Adrenal gland (tissue), 12 donors: ENCODE measurements around the gene KCNMA1. TPM values are rescaled to one million over a fixed set of nuclear protein-coding genes. Genes with fewer than 3 reads are reported as not detected.

Source experiments
- DNase-seq, 7 donors: peaks; one replicate each; pipeline ENCODE4 v3.0.0-alpha.2; 2019 to 2020
- H3K27ac ChIP-seq, 5 donors: fragments of 200-600 bp; sonication (generic) in 4 of 5; 1 replicate in 3 of 5; 2 replicates in 2 of 5; pipeline versions ENCODE4 v1.5.1 to v1.8.0; 2016 to 2020; ENCODE audit warnings: mild to moderate bottlenecking in 1 of 5
- H3K27me3 ChIP-seq: fragments of 200-600 bp; 2 replicates; pipeline ENCODE4 v1.8.0; 2021
- H3K36me3 ChIP-seq, 2 donors: fragments of 200-600 bp; replicated peaks in 1 of 2; 1 replicate in 1 of 2; 2 replicates in 1 of 2; pipeline versions ENCODE4 v1.5.1 to v1.8.0; 2018 to 2022
- H3K4me1 ChIP-seq, 2 donors: fragments of 200-600 bp; replicated peaks in 1 of 2; 1 replicate in 1 of 2; 2 replicates in 1 of 2; pipeline versions ENCODE4 v1.5.1 to v1.8.0; 2018 to 2021
- H3K4me3 ChIP-seq, 4 donors: fragments of 200-600 bp; sonication (generic) in 3 of 4; one replicate each; pipeline ENCODE4 v1.5.1; 2016 to 2018
- H3K9me3 ChIP-seq, 3 donors: fragments of 200-600 bp; sonication (generic) in 1 of 3; replicated peaks in 1 of 3; 1 replicate in 2 of 3; 2 replicates in 1 of 3; pipeline versions ENCODE4 v1.5.1 to v1.8.0; 2016 to 2021
- POLR2A ChIP-seq, 2 donors: fragments of 450-650 bp; IDR thresholded peaks; one replicate each; pipeline ENCODE4 v1.6.1; 2017; ENCODE audit warnings: antibody characterized with exemption in 2 of 2, mild to moderate bottlenecking in 2 of 2, moderate library complexity in 1 of 2
- WGBS, 4 donors: extraction: QIAGEN DNeasy Blood & Tissue Kit in 2 of 4; methylation state at CpG; one replicate each; pipeline versions ENCODE4 v1.1.5 to v1.1.7; 2013 to 2017; 5-methylcytosine and 5-hydroxymethylcytosine counted together
- intact Hi-C, 2 donors: fragments of 100-400 bp; cut with DNase I; formaldehyde crosslinking; loops; one replicate each; pipeline versions ENCODE4 v1.14.1 to v1.15.0; 2022 to 2023
- polyA plus RNA-seq, 3 donors: library from polyadenylated mRNA; stranded (reverse); fragments of 200-250 nt in 2 of 3; fragments of 350-450 nt in 1 of 3; fragmentation: Illumina TruSeq in 1 of 3; extraction: RNeasy Lipid Tissue Mini Kit (QIAGEN cat#74804) in 1 of 3; gene quantifications; one replicate each; pipeline ENCODE4 v1.2.3, GENCODE V29; 2013 to 2014
- total RNA-seq, 9 donors: library from RNA; depleted of rRNA in 4 of 9; stranded (reverse); fragments of >200 nt in 4 of 9; fragments of 120-200 nt in 1 of 9; fragmentation: NEBNext Ultra II Directional in 1 of 9; extraction: Animal tissue kit (Norgen Biotek cat#: 25700) in 1 of 9; gene quantifications; one replicate each; pipeline versions ENCODE4 v1.1.0 to v1.2.4, GENCODE V29; 2013 to 2023
- TF ChIP-seq, protein P1 (sequence below), 6 experiments: fragments of 450-650 bp in 4 of 6; fragments of 200-600 bp in 2 of 6; sonication (generic) in 1 of 6; IDR thresholded peaks; 1 replicate in 5 of 6; 2 replicates in 1 of 6; pipeline versions ENCODE4 v1.5.1 to v1.8.0; 2016 to 2021; ENCODE audit warnings: antibody characterized with exemption in 6 of 6, mild to moderate bottlenecking in 2 of 6, moderate library complexity in 1 of 6
- donor health status: healthy with polysubstance abuse.
- donor health status: Bipolar disorder and iron deficiency.
- donor health status: DM: yes; HTN: yes; CAD: no.
- donor health status: DM: no; HTN: no; CAD: no.
- donor health status: DM: no; HTN: no; CAD: no.
- donor health status: DM: yes; HTN: yes; CAD: no.

The KCNMA1 gene
- total and polyA plus RNA-seq, 12 donors: 6.4 to 37.7 (median 13.4) TPM

DNA sequence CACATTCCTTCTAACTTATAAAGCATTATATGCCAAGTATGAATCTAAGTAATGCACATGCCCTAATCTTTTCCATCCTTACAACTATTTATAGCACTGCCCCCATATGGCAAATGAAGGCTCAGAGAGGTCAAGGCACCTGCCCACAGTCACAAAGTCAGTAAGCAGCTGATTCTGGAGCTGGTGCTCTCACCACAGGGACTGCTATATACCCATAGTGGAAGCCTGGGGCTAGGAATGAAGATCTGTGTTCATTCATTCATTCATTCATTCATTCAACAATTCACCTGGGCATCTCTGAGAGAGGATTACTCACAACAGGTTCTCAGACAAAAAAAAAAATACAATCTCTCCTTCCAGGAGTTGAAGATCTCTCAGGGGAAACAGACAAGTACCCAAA lies 213.4 kb downstream of the KCNMA1 start:
- Histone ChIP-seq H3K9me3 (no peaks in the 10 kb centered on the region), H3K27ac (no peak overlapping the region), H3K27me3 (no peaks in the 10 kb centered on the region), H3K36me3 (no peaks in the 10 kb centered on the region), H3K4me3 (no peak overlapping the region), H3K4me1 (peaks cover 8 to 27% of the 10 kb centered on the region in 2 donors)
- DNase-seq: no peak
- intact Hi-C loops: no loop called here
- TF ChIP-seq, protein P1, sequence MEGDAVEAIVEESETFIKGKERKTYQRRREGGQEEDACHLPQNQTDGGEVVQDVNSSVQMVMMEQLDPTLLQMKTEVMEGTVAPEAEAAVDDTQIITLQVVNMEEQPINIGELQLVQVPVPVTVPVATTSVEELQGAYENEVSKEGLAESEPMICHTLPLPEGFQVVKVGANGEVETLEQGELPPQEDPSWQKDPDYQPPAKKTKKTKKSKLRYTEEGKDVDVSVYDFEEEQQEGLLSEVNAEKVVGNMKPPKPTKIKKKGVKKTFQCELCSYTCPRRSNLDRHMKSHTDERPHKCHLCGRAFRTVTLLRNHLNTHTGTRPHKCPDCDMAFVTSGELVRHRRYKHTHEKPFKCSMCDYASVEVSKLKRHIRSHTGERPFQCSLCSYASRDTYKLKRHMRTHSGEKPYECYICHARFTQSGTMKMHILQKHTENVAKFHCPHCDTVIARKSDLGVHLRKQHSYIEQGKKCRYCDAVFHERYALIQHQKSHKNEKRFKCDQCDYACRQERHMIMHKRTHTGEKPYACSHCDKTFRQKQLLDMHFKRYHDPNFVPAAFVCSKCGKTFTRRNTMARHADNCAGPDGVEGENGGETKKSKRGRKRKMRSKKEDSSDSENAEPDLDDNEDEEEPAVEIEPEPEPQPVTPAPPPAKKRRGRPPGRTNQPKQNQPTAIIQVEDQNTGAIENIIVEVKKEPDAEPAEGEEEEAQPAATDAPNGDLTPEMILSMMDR (IDR thresholded peaks at IDR 0.05): no peak
- TF ChIP-seq POLR2A (IDR thresholded peaks at IDR 0.05): no peak

DNA sequence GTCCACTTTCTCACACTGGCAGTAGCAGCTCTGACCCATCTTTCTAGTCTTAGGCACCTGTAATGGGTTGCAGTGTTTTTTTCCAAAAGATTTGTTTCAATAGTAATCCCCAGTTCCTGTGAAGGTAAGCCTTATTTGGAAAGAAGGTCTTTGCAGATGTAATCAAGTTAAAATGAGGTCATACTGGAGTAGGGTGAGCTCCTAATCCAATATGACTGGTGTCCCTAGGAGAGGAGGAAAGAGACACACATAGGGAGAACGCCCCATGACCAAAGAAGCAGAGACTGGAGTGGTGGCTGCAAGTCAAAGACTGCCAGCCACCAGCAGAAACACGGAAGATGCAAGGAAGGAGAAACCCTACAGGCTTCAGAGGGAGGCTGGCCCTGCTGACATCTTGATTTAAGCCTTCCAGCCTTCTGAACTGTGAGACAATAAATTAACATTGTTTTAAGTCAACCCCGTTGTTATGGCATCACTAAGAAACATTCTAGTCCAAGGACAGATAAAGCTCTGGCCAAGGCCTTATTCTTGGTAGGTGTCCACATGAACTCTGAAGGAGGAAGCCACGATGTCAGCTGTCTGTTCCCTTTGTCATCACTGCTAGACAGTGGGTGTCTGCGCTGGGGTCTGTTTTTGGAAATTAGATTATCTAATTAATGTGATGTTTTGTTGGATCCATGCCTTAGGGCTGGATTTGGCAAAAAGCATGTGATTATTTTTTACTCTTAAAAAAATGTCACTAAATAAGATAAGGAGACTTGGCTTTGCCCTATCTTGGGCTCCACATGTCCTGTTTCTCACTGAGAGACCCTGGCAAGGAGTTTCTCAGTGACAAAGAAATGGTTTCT lies 214.9 kb downstream of the KCNMA1 start:
- no peaks in the 10 kb centered on the region for H3K36me3 ChIP-seq
- no peaks in the 10 kb centered on the region for H3K9me3 ChIP-seq
- H3K27ac ChIP-seq: peak overlapping the region in 1 of 5 donors; percentile 54
- DNase-seq: peak; percentile 40 to 81 (median 67)
- no peak for TF ChIP-seq POLR2A (IDR thresholded peaks at IDR 0.05)
- TF ChIP-seq, protein P1 (IDR thresholded peaks at IDR 0.05): no peak
- H3K4me3 ChIP-seq: no peak overlapping the region
- no peaks in the 10 kb centered on the region for H3K27me3 ChIP-seq
- intact Hi-C loops: no loop called here
- 19 to 29% (median 21%) methylated on average over 5 of the region's 5 CpGs for WGBS, 4 donors
- peaks cover 8 to 20% of the 10 kb centered on the region in 2 donors for H3K4me1 ChIP-seq

DNA sequence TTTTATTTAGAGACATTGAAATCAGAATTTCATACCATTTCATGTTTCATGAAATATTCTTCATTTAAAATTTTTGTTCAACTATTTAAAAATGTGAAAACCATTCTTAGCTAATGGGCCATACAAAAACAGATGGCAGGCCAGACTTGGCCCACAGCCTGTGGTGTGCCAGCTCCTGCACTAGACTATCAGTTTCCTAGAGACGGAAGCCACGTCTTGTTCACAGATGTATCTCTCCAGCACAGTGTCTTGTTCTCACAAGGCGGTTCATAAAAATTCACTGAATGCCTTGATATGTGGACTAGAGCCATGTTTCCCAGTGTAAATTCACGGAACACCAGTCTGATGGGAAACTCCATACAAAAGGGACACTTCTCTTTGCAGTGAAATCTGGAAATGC lies 216.0 kb downstream of the KCNMA1 start:
- 92 to 98% (median 95%) methylated on average over 4 of the region's 4 CpGs for WGBS, 4 donors
- Histone ChIP-seq H3K27ac (no peak overlapping the region), H3K4me1 (peaks cover 8 to 16% of the 10 kb centered on the region in 2 donors), H3K4me3 (no peak overlapping the region), H3K9me3 (no peaks in the 10 kb centered on the region), H3K36me3 (no peaks in the 10 kb centered on the region), H3K27me3 (no peaks in the 10 kb centered on the region)
- intact Hi-C loops: no loop called here
- no peak for DNase-seq
- TF ChIP-seq, protein P1 (IDR thresholded peaks at IDR 0.05): no peak
- no peak for TF ChIP-seq POLR2A (IDR thresholded peaks at IDR 0.05)

DNA sequence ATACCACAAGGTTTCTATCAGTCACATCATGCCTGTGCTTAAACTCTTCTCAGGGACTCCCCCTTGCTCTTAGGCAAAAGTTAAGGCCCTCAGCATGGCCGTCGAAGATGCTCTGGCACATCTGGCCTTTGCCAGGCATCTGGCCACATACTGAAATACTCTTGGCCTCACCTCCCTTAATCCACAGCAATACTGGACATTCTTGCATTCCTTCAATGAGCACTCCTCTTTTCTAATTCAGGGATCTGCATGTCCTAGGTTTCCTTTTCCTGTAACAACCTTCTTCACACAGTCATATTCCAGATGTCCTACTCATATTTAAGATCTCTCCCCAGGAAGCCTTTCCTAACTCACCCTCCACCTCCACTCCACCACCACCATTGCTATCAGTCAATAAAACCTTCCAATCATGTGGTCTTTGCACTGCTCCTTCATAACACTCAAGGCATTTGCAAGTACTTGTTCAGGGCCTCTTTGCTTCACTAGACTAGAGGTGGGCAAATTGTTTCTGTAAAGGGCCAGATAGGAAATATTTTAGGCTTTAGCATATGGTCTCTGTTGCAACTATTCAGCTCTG lies 216.6 kb downstream of the KCNMA1 start:
- Histone ChIP-seq H3K36me3 (no peaks in the 10 kb centered on the region), H3K4me3 (no peak overlapping the region), H3K27ac (no peak overlapping the region), H3K27me3 (no peaks in the 10 kb centered on the region), H3K4me1 (peaks cover 8 to 16% of the 10 kb centered on the region in 2 donors), H3K9me3 (no peaks in the 10 kb centered on the region)
- TF ChIP-seq, protein P1 (IDR thresholded peaks at IDR 0.05): no peak
- TF ChIP-seq POLR2A (IDR thresholded peaks at IDR 0.05): no peak
- no peak for DNase-seq
- WGBS, 4 donors: 88 to 95% (median 91%) methylated on average over 2 of the region's 2 CpGs
- intact Hi-C loops: no loop called here
